K562 (cell line): ENCODE data around the gene BICD1. TPM values are rescaled to one million over a fixed set of nuclear protein-coding genes. Genes with fewer than 3 reads are reported as not detected.

Source experiments
- CBX2 ChIP-seq: fragments of 200-600 bp; sonication (generic); IDR thresholded peaks from one replicate; pipeline ENCODE4 v1.6.1; 2012; ENCODE audit warnings: mild to moderate bottlenecking, low read length, inconsistent platforms; ENCODE audit not compliant: insufficient read depth, poor library complexity, severe bottlenecking
- CCAR2 ChIP-seq: fragments of 200-400 bp; formaldehyde crosslinking; IDR thresholded peaks from 2 replicates; pipeline ENCODE4 v1.6.1; 2017; ENCODE audit warnings: mild to moderate bottlenecking, low read depth, low read length
- EGR1 ChIP-seq: fragments of 450-650 bp; conservative IDR thresholded peaks from 2 replicates; pipeline ENCODE4 v1.6.1; 2017; ENCODE audit warnings: mild to moderate bottlenecking
- ELF2 ChIP-seq: fragments of 250-450 bp; sonication (Bioruptor Pico); IDR thresholded peaks from 2 replicates; pipeline ENCODE4 v1.5.0; 2021; ENCODE audit warnings: mild to moderate bottlenecking
- NELFE ChIP-seq: IDR thresholded peaks from 2 replicates; pipeline ENCODE4 v1.6.1; 2011; ENCODE audit warnings: mild to moderate bottlenecking; ENCODE audit not compliant: insufficient read depth, insufficient read length
- NR0B1 ChIP-seq: fragments of 450-650 bp; IDR thresholded peaks from one replicate; pipeline ENCODE4 v1.6.1; 2018; ENCODE audit warnings: mild to moderate bottlenecking, moderate library complexity; ENCODE audit not compliant: partially characterized antibody
- NR1H2 ChIP-seq: sonication (generic); formaldehyde crosslinking; IDR thresholded peaks from 2 replicates; pipeline ENCODE4 v1.4.0; 2020; ENCODE audit warnings: mild to moderate bottlenecking, missing genetic modification reagents
- SIRT6 ChIP-seq: IDR thresholded peaks from one replicate; pipeline ENCODE4 v1.6.1; 2012; ENCODE audit warnings: low read depth, mild to moderate bottlenecking, control low read depth, inconsistent platforms, low read length, moderate library complexity
- SMAD2 ChIP-seq: fragments of 150-350 bp; IDR thresholded peaks from 2 replicates; pipeline ENCODE4 v1.6.1; 2014; ENCODE audit warnings: low read depth, mild to moderate bottlenecking, low read length
- TCFL5 ChIP-seq: fragments of 250-450 bp; sonication (Bioruptor Pico); conservative IDR thresholded peaks from 2 replicates; pipeline ENCODE4 v1.6.1; 2021; ENCODE audit warnings: mild to moderate bottlenecking, moderate library complexity, matching md5 sums
- U2AF1 ChIP-seq: fragments of 200-400 bp; formaldehyde crosslinking; optimal IDR thresholded peaks from 2 replicates; pipeline ENCODE3; 2017; ENCODE audit warnings: mild to moderate bottlenecking, low read depth, low read length, moderate library complexity
- ZNF274 ChIP-seq: IDR thresholded peaks from 2 replicates; pipeline ENCODE4 v1.6.1; 2011; ENCODE audit warnings: low read depth, mild to moderate bottlenecking, low read length, moderate library complexity, borderline replicate concordance
- ZNF445 ChIP-seq: fragments of 250-450 bp; sonication (Bioruptor Pico); IDR thresholded peaks from 2 replicates; pipeline ENCODE4 v1.4.0; 2020; ENCODE audit warnings: low read depth, mild to moderate bottlenecking, moderate library complexity
- ZNF551 ChIP-seq: fragments of 250-450 bp; sonication (Bioruptor Pico); IDR thresholded peaks from 2 replicates; pipeline ENCODE4 v1.5.0; 2021; ENCODE audit warnings: mild to moderate bottlenecking, moderate library complexity
- ZSCAN29 ChIP-seq: fragments of 450-650 bp; IDR thresholded peaks from 2 replicates; pipeline ENCODE4 v1.6.1; 2017
- polyA plus RNA-seq, 8 experiments: library from polyadenylated mRNA; depleted of rRNA in 4 of 8; stranded (reverse) in 5 of 8; unstranded in 3 of 8; fragments of >200 nt; fragmentation: Nextera tagmentation in 2 of 8; fragmentation: Illumina TruSeq in 1 of 8; extraction: Ambion mirVana in 2 of 8; extraction: Trizol in 1 of 8; gene quantifications; 2 replicates each; pipeline versions ENCODE4 v1.2.1 to v1.2.3, GENCODE V29; 2011 to 2014; ENCODE audit warnings: inconsistent platforms in 1 of 8, missing spikeins in 1 of 8
- total RNA-seq, 7 experiments: library from RNA; depleted of rRNA in 6 of 7; stranded (reverse); fragments of >200 nt in 6 of 7; fragmentation: Illumina TruSeq in 2 of 7; extraction: Trizol in 2 of 7; gene quantifications; 2 replicates each; pipeline versions ENCODE4 v1.2.1 to v1.2.3, GENCODE V29; 2011 to 2021; ENCODE audit warnings: low replicate concordance in 1 of 7
- TF ChIP-seq, protein P1 (sequence below): fragments of 250-450 bp; sonication (Bioruptor Pico); IDR thresholded peaks from 2 replicates; pipeline ENCODE4 v1.8.0; 2022; ENCODE audit warnings: inconsistent platforms
- TF ChIP-seq, protein P2 (sequence below): fragments of 450-650 bp; IDR thresholded peaks from 2 replicates; pipeline ENCODE4 v1.6.1; 2017; ENCODE audit warnings: mild to moderate bottlenecking, moderate library complexity
- TF ChIP-seq, protein P3 (sequence below): fragments of 250-450 bp; sonication (Bioruptor Pico); IDR thresholded peaks from 2 replicates; pipeline ENCODE4 v1.8.0; 2022; ENCODE audit warnings: inconsistent platforms, mild to moderate bottlenecking, moderate library complexity, borderline replicate concordance
- TF ChIP-seq, protein P4 (sequence below): fragments of 250-450 bp; sonication (Bioruptor Pico); IDR thresholded peaks from 2 replicates; pipeline ENCODE4 v1.6.1; 2021; ENCODE audit warnings: mild to moderate bottlenecking

BICD1 gene
- total and polyA plus RNA-seq, 9 of the 15 experiments (the other 6 are each of a cell fraction or from before 2014, with no cell fraction given): 3.5 to 21.1 (median 12.5) TPM

GRCh38 chr12:32155961-32156529 is 49.4 kb downstream of the BICD1 start (continued):
- TF ChIP-seq NR0B1: no peak
- no peak for TF ChIP-seq ZNF551 (CRISPR knock-in tag)
- TF ChIP-seq, protein P1, sequence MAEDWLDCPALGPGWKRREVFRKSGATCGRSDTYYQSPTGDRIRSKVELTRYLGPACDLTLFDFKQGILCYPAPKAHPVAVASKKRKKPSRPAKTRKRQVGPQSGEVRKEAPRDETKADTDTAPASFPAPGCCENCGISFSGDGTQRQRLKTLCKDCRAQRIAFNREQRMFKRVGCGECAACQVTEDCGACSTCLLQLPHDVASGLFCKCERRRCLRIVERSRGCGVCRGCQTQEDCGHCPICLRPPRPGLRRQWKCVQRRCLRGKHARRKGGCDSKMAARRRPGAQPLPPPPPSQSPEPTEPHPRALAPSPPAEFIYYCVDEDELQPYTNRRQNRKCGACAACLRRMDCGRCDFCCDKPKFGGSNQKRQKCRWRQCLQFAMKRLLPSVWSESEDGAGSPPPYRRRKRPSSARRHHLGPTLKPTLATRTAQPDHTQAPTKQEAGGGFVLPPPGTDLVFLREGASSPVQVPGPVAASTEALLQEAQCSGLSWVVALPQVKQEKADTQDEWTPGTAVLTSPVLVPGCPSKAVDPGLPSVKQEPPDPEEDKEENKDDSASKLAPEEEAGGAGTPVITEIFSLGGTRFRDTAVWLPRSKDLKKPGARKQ (CRISPR knock-in tag): no peak
- no peak for TF ChIP-seq U2AF1
- TF ChIP-seq, protein P2, sequence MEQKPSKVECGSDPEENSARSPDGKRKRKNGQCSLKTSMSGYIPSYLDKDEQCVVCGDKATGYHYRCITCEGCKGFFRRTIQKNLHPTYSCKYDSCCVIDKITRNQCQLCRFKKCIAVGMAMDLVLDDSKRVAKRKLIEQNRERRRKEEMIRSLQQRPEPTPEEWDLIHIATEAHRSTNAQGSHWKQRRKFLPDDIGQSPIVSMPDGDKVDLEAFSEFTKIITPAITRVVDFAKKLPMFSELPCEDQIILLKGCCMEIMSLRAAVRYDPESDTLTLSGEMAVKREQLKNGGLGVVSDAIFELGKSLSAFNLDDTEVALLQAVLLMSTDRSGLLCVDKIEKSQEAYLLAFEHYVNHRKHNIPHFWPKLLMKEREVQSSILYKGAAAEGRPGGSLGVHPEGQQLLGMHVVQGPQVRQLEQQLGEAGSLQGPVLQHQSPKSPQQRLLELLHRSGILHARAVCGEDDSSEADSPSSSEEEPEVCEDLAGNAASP: no peak
- no peak for TF ChIP-seq ZSCAN29
- TF ChIP-seq, protein P3, sequence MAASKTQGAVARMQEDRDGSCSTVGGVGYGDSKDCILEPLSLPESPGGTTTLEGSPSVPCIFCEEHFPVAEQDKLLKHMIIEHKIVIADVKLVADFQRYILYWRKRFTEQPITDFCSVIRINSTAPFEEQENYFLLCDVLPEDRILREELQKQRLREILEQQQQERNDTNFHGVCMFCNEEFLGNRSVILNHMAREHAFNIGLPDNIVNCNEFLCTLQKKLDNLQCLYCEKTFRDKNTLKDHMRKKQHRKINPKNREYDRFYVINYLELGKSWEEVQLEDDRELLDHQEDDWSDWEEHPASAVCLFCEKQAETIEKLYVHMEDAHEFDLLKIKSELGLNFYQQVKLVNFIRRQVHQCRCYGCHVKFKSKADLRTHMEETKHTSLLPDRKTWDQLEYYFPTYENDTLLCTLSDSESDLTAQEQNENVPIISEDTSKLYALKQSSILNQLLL (CRISPR knock-in tag): no peak
- no peak for TF ChIP-seq TCFL5 (CRISPR knock-in tag)
- TF ChIP-seq ZNF274: no peak
- no peak for TF ChIP-seq ZNF445
- TF ChIP-seq CBX2: no peak
- TF ChIP-seq, protein P4, sequence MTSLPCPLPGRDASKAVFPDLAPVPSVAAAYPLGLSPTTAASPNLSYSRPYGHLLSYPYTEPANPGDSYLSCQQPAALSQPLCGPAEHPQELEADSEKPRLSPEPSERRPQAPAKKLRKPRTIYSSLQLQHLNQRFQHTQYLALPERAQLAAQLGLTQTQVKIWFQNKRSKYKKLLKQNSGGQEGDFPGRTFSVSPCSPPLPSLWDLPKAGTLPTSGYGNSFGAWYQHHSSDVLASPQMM (CRISPR knock-in tag): no peak
- no peak for TF ChIP-seq NR1H2
- TF ChIP-seq ELF2 (CRISPR knock-in tag): no peak
- no peak for TF ChIP-seq SIRT6
- no peak for TF ChIP-seq CCAR2
- no peak for TF ChIP-seq NELFE
- no peak for TF ChIP-seq EGR1
- TF ChIP-seq SMAD2: no peak
